Bone marrow (tissue), 2 donors: ENCODE results near the gene OR2T35.

Source experiments
- DNase-seq, 2 donors: peaks; one replicate each; lab custom pipeline; 2025; lab: John Stamatoyannopoulos, UW

The OR2T35 gene

DNA sequence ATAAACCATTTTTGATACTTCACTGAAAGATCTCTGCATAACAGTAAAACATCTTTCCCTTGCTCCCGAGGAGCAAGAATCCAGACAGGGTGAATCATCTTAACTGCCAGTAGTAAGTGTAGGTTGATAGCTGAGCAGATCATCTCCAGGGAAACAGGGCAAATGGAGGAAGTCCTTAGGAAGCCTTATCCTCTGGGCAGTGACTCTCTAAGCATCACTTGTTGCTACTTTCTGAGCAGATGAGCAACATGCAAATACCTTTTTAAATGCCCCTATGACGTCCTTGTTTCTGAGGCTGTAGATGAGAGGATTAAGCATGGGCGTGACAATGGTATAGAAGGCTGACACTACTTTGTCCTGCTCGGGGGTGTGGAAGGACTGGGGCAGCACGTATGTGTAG, 19.1 kb downstream of the OR2T35 start:
- no peak for DNase-seq

DNA sequence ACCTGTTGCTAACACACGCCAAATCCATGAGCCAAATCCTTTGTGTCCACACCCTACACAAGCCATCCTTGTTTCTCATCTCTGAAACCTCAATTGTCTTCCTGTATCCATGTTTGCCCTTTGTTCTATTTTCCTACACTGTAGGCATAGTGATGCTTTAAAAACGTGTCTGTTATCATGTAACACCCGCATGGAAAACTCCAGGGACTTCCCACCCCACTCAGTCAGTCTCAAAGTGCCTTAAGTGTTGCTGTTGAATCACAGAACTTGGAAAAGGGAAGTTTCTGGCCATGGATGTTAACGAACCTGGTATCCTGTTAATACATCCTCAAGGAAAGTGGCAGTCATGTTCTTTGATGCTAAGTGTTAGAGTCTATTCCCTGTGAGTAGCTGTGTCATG, 19.9 kb downstream of the OR2T35 start:
- DNase-seq = no peak

DNA sequence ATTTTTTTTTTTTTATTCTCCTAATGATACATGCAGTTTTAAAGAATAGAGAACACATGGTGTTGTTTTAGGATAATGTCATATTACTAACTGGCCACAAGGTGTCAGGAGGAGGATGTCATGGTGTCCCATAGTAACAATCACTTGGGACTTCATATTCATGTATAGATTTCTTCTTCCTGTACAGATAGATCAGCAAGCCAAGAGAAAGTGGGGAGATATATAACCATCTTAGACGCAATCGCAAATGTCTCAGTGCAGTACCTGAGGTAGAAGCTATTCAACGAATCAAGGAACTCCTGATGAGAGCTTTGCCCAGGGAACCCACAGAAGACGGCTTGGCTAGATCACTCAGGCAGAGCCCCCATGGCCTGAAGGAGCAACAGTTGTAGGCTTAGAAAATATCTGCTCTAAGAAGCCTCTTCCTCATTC, 22.5 kb downstream of the OR2T35 start:
- DNase-seq = no peak

DNA sequence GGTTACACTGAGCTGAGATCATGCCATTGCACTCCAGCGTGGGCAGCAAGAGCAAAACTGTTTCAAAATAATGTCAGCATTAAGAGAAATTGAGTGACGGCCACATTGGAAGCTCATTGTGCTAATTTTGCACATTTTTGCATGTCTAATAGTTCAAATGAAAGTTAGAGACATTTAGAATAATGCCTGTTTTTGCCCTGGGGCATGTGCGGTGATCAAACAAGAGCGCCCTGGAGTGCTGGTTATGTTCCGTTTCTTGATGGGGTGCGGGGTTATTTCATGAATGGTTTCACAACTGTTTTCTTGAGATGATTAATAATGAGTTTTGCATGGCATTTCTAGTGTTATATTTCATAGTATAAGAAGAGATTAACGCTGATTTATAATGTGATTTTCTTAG, 23.3 kb downstream of the OR2T35 start:
- no peak for DNase-seq

DNA sequence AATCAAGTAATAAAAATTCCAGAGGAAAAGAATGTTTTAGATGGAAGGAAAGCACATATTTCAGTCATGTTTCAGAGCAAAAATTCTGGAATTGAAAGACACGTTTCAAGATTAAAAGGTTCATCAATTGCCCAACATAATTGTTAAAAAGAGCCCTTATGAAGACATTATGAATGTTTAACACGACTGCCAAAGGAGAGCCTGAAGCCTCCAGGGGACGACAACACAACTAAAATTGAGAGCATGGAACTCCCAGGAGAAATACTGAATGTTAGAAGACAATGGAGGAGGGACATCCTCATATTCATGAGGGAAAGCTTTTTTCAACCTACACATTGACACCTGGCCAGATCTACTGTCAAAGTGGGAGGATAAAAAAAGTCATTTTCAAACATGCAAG, 26.2 kb downstream of the OR2T35 start:
- DNase-seq = peak in 1 of 2 donors; percentile 9

DNA sequence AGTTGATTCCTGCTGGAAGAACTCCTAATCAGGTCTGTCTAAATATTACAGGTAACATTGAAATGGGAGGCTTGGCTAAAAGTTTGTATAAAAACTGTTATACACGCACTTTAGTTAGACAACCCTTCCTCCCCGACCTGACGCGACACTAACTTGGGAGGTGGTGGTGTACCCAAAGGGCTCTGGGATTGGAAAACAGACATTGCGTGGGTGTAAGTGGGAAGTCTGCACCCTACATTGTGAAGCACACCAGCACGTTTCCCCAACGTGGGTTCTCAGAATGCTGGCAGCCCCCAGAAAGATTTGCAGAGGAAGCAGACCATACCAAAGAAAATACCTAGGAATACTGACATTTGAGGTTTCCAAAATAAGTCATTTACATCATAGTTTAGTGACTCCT, 27.0 kb downstream of the OR2T35 start:
- DNase-seq = no peak

DNA sequence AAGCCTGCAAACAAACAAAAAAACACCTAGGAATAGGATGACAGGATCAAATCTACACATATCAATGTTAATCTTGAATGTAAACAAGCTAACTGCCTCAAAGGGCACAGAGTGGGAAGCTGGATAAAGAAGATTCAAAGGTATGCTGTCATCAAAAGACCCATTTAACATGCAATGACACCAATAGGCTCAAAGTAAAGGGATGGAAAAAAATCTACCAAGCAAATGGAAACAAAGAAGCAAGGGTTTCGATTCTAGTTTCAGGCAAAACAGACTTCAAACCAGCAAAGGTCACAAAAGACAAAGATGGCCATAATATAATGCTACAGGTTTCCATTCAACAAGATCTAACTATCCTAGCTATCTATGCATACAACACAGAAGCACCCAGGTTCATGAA, 31.3 kb downstream of the OR2T35 start:
- DNase-seq = no peak

DNA sequence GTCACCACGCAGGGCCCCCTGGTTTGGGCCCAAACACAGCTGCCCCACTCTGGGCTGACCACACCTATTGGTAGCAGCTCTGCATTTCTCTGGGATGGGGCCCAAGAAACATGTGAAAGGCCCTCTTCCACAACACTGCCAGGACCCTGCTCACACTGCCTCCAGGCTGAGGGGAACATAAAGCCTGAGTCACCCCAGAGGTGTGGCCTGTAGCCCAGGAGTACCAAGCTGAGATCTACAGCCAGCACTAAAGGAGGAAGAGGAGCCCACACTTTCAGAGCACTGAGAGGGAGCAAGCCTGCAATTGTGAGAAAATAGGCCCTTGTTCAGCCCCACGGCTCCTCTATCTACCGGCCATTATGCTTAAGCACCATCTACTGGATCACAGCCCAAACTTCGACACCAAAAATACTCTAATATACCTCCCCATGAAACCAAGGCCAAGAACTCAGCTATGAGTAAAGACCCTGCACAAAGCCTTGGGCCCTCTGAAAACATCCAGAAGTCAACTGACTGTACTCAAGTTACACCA, 33.1 kb downstream of the OR2T35 start:
- DNase-seq = no peak

DNA sequence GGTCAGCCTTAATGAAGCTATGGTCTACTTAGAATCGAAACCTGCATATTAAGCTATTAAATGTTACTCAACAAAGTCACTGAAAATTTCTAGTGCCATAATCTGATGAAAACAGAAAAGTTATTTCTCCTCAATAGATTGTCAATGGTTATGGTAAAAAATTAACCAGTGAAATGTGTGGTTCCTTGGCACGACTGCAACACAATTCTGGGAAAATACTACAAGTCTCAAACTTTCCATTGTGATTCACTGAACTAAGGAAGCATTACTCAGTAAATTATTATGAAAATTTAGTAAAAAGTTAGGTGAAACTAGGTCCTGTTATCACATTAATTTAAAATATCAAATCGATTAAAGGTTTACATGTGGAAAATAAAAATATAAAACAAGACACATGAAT, 34.8 kb downstream of the OR2T35 start:
- no peak for DNase-seq

DNA sequence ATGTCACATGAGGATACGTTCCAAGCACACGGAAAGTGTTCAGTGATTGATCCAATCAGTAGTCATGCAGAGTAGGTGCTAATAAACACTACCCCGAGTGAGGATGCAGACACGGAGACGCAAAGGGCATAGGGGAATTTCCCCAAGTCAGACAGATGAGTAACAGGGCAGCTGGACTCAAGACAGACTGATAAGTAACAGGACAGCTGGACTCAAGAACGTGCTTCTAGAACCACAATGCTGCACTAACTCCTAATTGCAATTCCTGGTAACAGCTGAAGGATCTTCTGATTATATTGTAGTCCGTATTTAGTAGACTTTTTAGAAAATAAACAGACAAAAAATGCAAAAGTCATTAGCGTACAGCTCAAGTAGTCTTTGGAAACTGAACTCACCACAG, 45.7 kb downstream of the OR2T35 start:
- no peak for DNase-seq

DNA sequence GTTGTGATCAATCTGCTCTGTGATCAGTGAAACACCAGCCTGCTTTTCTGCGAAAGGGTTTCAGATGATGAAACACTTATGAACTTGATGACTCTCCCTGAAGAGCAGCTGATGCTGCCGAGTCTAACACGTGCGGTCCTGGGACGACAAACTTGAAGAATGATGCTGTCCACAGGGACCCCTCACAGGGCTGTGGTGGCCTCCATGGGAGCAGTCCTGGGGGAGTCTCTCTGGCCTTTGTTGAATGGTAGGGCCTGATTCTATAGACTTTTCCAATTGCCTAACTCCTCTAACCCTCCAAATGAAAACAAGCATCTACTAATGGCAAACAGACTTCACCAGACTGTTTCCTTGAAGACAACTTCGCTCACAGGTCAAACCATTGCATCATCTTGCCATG, 47.5 kb downstream of the OR2T35 start, which contains the start of gene OR2T10:
Gene OR2T10 (minus strand): TSS at position 112 of the 400 bp plus-strand sequence. CDS start 3,932 bp downstream, outside the sequence.
- no peak for DNase-seq

DNA sequence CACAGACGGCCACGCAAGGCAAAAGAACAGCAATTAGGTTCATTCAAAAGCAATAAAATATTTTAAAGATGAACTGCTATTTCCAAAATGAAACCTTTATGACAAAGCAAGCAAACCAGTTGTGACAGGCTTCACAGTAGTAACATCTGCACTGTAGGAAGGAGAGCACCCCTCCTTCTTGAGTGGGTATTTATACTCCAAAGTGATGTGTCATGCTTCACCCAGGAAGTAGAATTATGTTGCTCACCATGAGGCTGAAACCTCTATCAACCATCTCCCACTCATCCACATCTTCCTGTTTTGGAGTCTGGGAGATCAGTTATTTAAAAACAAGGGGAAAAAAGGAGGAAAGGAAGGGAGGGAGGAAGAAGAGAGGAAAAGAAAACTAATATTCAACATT, 48.5 kb downstream of the OR2T35 start:
- DNase-seq = no peak

DNA sequence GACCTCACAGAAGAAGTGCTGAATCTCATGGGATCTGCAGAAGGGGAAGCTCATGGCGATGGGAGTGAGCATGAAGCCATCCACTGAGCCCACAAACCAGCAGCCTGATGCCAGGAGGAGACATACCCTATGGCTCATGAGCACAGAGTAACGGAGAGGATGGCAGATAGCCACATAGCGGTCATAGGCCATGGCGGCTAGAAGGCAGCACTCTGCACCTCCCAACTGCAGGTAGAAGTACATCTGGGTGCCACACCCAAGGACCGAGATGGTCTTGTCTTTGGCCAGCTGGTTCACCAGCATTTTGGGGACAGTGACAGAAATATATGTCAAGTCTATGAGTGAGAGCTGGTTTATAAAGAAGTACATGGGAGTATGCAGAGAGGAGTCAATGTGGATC, 51.9 kb downstream of the OR2T35 start:
- DNase-seq = no peak

DNA sequence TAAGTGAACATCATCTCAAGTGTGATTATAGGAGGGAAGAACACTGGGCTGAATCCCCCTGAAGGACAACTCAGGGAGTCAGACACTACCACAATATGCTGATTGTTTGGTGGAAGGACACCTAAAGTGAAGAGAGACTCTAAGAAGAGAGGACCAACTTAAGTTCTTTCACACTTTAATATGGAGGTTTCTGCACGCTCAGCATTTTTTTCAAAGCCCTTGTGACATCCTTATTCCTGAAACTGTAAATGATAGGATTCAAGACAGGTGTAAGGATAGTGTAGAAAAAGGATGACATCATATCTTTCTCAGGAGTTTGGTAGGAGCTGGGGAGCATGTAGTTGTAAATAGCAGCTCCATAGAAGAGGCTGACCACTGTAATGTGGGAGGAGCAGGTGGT, 52.4 kb downstream of the OR2T35 start:
- DNase-seq = no peak

DNA sequence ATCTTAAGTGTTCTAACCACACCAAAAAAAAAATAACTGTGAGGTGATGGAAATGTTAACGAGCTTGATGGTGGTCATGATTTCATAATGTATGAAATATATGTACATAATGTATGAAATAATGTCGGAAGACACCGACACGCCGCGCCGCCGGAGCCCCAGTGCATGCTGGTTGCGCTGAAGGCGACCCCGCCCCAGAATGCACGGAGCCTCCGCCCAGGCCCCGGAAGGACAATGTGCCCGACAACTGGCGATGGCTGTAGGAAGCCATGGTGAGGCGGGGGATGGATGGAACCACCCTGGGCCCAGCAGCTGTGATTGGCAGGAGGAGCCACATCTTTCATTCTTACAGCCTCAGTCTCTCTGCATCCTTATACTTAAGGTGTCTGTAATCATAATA, 55.0 kb downstream of the OR2T35 start:
- DNase-seq = no peak

DNA sequence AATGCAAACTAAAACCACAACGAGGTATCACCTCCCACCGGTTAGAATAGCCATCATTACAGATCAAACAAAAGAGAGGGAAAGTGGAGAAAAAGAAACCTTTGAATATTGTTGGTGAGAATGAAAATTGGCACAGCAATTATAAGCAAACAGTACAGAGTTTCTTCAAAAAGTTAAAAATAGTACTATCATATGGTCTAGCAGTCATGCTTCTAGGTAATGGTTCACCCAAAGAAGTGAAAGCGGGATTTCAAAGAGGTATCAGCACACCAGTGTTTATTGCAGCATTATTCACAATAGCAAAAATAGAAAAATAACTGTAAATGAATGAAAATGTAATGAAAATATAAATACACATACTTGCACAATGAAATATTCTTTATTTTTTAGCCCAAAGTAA, 55.7 kb downstream of the OR2T35 start:
- no peak for DNase-seq
